Peyer's patch (tissue), 4 donors: ENCODE measurements around the gene SEPTIN7.

Source experiments
- CTCF ChIP-seq, 6 experiments: fragments of 450-650 bp in 4 of 6; fragments of 200-600 bp in 2 of 6; sonication (generic) in 1 of 6; IDR thresholded peaks; one replicate each; pipeline ENCODE4 v1.5.1; 2017 to 2019; ENCODE audit warnings: antibody characterized with exemption in 6 of 6, mild to moderate bottlenecking in 3 of 6, moderate library complexity in 1 of 6
- POLR2A ChIP-seq, 2 donors: fragments of 450-650 bp; IDR thresholded peaks; one replicate each; pipeline ENCODE4 v1.5.1; 2017; ENCODE audit warnings: antibody characterized with exemption in 2 of 2, mild to moderate bottlenecking in 2 of 2, moderate library complexity in 2 of 2

DNA sequence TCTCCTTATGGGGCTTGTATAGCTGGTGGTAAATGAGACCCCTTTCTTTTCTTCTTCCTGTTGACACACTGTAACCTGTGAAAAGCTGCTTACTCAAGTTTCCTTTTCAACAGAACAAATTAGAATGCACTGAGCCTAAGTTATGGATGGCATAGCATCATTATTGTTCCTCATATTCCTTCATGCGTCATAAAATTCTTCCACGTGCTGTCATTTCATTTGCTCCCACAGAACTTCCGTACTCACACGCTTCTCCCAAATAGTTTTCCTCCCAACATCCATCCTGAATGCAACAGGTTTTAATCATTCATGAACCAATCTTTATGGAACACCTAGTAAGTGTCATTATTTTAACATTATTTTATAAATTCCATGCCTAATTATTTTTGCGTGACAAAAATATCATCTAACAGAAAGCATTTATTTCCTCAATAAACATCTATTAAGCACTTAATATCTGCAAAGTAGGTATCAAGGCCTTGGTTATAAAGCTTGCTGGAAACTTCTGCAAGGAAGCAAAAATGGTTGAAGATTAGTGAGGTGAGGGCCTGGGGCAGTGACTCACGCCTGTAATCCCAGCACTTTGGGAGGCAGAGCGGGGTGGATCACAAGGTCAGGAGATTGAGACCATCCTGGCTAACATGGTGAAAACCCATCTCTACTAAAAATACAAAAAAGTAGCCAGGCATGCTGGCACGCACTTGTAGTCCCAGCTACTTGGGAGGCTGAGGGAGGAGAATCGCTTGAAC lies 18.9 kb upstream of the SEPTIN7 start:
- no peak for TF ChIP-seq CTCF (IDR thresholded peaks at IDR 0.05)
- TF ChIP-seq POLR2A (IDR thresholded peaks at IDR 0.05) = no peak
